Calu3 (cell line): ENCODE measurements around the gene CCDC183. TPM values are rescaled to one million over a fixed set of nuclear protein-coding genes. Genes with fewer than 3 reads are reported as not detected.
A peak's percentile ranks its signal among the peaks of the same experiment; 100 is the strongest.
"Not testable (repeated sequence)": the region's sequence is repeated elsewhere in the genome, so short reads cannot be mapped to it uniquely, and the experiment has no call there.

Experiments
- BruUV-seq: library from RNA; stranded (reverse); fragments of 400-500 nt; replicated peaks from 2 replicates; lab custom pipeline; 2021; lab: Mats Ljungman, UMichigan
- CTCF ChIA-PET: fragments of 300-600 bp; sonication (Branson Sonifier 250); formaldehyde crosslinking; loops from one replicate; lab custom pipeline; 2022; ENCODE audit warnings: antibody characterized with exemption; lab: Charles Lee
- DNase-seq: peaks from one replicate; pipeline ENCODE4 v3.0.0; 2022
- H3K27ac Mint-ChIP-seq: one replicate; pipeline ENCODE4 v1.8.0; 2022; ENCODE audit warnings: mixed read lengths; ENCODE audit not compliant: unreplicated experiment
- H3K27me3 Mint-ChIP-seq: one replicate; pipeline ENCODE4 v1.8.0; 2022; ENCODE audit warnings: mixed read lengths; ENCODE audit not compliant: unreplicated experiment
- H3K36me3 Mint-ChIP-seq: one replicate; pipeline ENCODE4 v1.8.0; 2022; ENCODE audit warnings: mild to moderate bottlenecking, moderate library complexity, mixed read lengths; ENCODE audit not compliant: insufficient read depth, unreplicated experiment
- H3K4me1 Mint-ChIP-seq: one replicate; pipeline ENCODE4 v1.8.0; 2022; ENCODE audit warnings: mild to moderate bottlenecking, low read depth, mixed read lengths; ENCODE audit not compliant: unreplicated experiment
- H3K4me3 Mint-ChIP-seq: one replicate; pipeline ENCODE4 v1.8.0; 2022; ENCODE audit warnings: mild to moderate bottlenecking, low read depth, moderate library complexity, mixed read lengths; ENCODE audit not compliant: unreplicated experiment
- H3K9me3 Mint-ChIP-seq: one replicate; pipeline ENCODE4 v1.8.0; 2022; ENCODE audit warnings: low read depth, mixed read lengths; ENCODE audit not compliant: unreplicated experiment
- intact Hi-C: fragments of 100-400 bp; cut with micrococcal nuclease; formaldehyde crosslinking; loops from one replicate; pipeline ENCODE4 v1.10.0; 2022; ENCODE audit not compliant: unreplicated experiment
- total RNA-seq: library from RNA; stranded (reverse); gene quantifications from 2 replicates; pipeline ENCODE4 v1.2.3, GENCODE V29; 2022
- TF ChIP-seq, protein P1 (sequence below): fragments of 200-600 bp; IDR thresholded peaks from one replicate; pipeline ENCODE4 v1.8.0; 2022; ENCODE audit warnings: antibody characterized with exemption; ENCODE audit not compliant: unreplicated experiment

CCDC183 gene
- total RNA-seq, 1 experiment from 2014 or later, result 0.38 TPM

GRCh38 chr9:136784249-136784996, 11.7 kb upstream of the CCDC183 start:
- CTCF ChIA-PET, result no interaction called here
- Mint-ChIP-seq H3K4me3 (peak overlapping the region; percentile 17), H3K27me3 (peaks cover 26% of the 10 kb centered on the region), H3K36me3 (peaks cover 6% of the 10 kb centered on the region), H3K9me3 (no peaks in the 10 kb centered on the region), H3K4me1 (peaks cover 46% of the 10 kb centered on the region), H3K27ac (no peak overlapping the region)
- peak; percentile 24 for DNase-seq
- intact Hi-C loops, result no loop called here
- TF ChIP-seq, protein P1, sequence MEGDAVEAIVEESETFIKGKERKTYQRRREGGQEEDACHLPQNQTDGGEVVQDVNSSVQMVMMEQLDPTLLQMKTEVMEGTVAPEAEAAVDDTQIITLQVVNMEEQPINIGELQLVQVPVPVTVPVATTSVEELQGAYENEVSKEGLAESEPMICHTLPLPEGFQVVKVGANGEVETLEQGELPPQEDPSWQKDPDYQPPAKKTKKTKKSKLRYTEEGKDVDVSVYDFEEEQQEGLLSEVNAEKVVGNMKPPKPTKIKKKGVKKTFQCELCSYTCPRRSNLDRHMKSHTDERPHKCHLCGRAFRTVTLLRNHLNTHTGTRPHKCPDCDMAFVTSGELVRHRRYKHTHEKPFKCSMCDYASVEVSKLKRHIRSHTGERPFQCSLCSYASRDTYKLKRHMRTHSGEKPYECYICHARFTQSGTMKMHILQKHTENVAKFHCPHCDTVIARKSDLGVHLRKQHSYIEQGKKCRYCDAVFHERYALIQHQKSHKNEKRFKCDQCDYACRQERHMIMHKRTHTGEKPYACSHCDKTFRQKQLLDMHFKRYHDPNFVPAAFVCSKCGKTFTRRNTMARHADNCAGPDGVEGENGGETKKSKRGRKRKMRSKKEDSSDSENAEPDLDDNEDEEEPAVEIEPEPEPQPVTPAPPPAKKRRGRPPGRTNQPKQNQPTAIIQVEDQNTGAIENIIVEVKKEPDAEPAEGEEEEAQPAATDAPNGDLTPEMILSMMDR, result no peak
- no TSS peak for BruUV-seq

DNA sequence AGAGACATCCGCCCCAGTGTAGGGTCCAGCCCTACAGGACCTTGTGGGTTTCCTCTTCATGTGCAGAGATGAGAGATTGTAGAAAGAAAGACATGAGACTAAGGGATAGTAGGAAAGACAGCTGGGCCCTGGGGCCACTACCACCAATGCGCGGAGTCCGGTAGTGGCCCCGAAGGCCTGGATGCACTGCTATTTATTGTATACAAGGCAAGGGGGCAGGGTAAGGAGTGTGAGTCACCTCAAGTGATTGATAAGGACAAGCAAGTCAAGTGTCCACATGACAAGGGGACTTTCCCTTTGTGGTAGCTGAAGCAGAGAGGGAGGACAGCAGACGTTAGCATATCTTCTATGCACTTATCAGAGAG, 11.2 kb upstream of the CCDC183 start:
- peaks cover 6% of the 10 kb centered on the region for H3K36me3 Mint-ChIP-seq
- no peaks in the 10 kb centered on the region for H3K9me3 Mint-ChIP-seq
- H3K4me3 Mint-ChIP-seq, result peak overlapping the region; percentile 17
- peaks cover 48% of the 10 kb centered on the region for H3K4me1 Mint-ChIP-seq
- TF ChIP-seq, protein P1, result no peak
- no TSS peak for BruUV-seq
- peak; percentile 27 for DNase-seq
- no peak overlapping the region for H3K27ac Mint-ChIP-seq
- CTCF ChIA-PET, result no interaction called here
- peaks cover 20% of the 10 kb centered on the region for H3K27me3 Mint-ChIP-seq
- intact Hi-C loops, result no loop called here

- not testable (repeated sequence) for H3K9me3 Mint-ChIP-seq, H3K27ac Mint-ChIP-seq, H3K36me3 Mint-ChIP-seq, BruUV-seq
- DNase-seq, result peak; percentile 42
- CTCF ChIA-PET, result interaction anchor here (0.7 kb wide), 1 partner anchor 96 kb away, joined by 3 read pairs; no protein-coding TSS in a partner anchor
- Mint-ChIP-seq H3K27me3 (peaks cover 12% of the 10 kb centered on the region), H3K4me3 (peak overlapping the region; percentile 17), H3K4me1 (peaks cover 48% of the 10 kb centered on the region)
- intact Hi-C loops, result loop anchor here (2.0 kb wide), 1 partner anchor 249 kb away; no protein-coding TSS in a partner anchor
Observed at GRCh38 chr9:136785565-136786355, 10.4 kb upstream of the CCDC183 start.

GRCh38 chr9:136786451-136786850, 9.7 kb upstream of the CCDC183 start:
- CTCF ChIA-PET, result no interaction called here
- Mint-ChIP-seq H3K36me3 (peaks cover 15% of the 10 kb centered on the region), H3K4me3 (no peak overlapping the region), H3K9me3 (no peaks in the 10 kb centered on the region), H3K27me3 (peaks cover 5% of the 10 kb centered on the region), H3K4me1 (peaks cover 48% of the 10 kb centered on the region), H3K27ac (no peak overlapping the region)
- intact Hi-C loops, result loop anchor here (2.0 kb wide), 1 partner anchor 248 kb away; no protein-coding TSS in a partner anchor
- no peak for DNase-seq
- TF ChIP-seq, protein P1, result no peak
- BruUV-seq, result no TSS peak

GRCh38 chr9:136786983-136787382, 9.2 kb upstream of the CCDC183 start:
- H3K9me3 Mint-ChIP-seq, DNase-seq, CTCF ChIA-PET, H3K4me3 Mint-ChIP-seq, H3K27me3 Mint-ChIP-seq, BruUV-seq, H3K27ac Mint-ChIP-seq: not testable (repeated sequence)
- intact Hi-C loops, result loop anchor here (2.0 kb wide), 1 partner anchor 248 kb away; no protein-coding TSS in a partner anchor
- Mint-ChIP-seq H3K36me3 (peaks cover 20% of the 10 kb centered on the region), H3K4me1 (peaks cover 48% of the 10 kb centered on the region)
